Uterus (tissue), 2 donors: Measurements from ENCODE around the gene GOLGA8O.
"Not testable (repeated sequence)": the region's sequence is repeated elsewhere in the genome, so short reads cannot be mapped to it uniquely, and the experiment has no call there.

ENCODE experiments used
- POLR2A ChIP-seq, 2 donors: fragments of 450-650 bp; IDR thresholded peaks; one replicate each; pipeline ENCODE4 v1.6.1; 2016; ENCODE audit warnings: antibody characterized with exemption in 2 of 2, mild to moderate bottlenecking in 1 of 2, moderate library complexity in 1 of 2
- TF ChIP-seq, protein P1 (sequence below), 4 experiments: fragments of 200-600 bp in 2 of 4; fragments of 450-650 bp in 2 of 4; sonication (generic) in 2 of 4; IDR thresholded peaks; one replicate each; pipeline ENCODE4 v1.5.1; 2016 to 2019; ENCODE audit warnings: antibody characterized with exemption in 4 of 4, mild to moderate bottlenecking in 2 of 4, moderate library complexity in 1 of 4

DNA sequence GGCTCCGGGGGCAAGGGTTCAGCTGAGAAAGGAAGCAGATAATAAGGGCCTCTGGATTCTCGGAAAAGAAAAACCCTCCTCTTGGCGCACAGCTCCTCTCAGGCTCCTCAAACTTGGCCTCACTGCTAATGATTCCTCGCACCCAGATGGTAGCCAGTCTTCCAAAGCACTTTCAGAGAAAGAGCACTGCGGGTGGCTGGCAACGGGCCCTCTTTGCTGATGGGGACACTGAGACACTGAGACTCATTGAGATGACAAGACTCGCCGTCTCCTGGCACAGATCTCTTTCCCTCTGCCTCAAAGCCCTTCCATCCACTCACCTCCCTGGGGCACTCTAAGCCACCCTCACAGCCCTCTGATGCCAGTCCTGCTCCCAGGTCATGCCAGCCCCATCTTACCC lies 58.9 kb downstream of the GOLGA8O start:
- TF ChIP-seq, protein P1, sequence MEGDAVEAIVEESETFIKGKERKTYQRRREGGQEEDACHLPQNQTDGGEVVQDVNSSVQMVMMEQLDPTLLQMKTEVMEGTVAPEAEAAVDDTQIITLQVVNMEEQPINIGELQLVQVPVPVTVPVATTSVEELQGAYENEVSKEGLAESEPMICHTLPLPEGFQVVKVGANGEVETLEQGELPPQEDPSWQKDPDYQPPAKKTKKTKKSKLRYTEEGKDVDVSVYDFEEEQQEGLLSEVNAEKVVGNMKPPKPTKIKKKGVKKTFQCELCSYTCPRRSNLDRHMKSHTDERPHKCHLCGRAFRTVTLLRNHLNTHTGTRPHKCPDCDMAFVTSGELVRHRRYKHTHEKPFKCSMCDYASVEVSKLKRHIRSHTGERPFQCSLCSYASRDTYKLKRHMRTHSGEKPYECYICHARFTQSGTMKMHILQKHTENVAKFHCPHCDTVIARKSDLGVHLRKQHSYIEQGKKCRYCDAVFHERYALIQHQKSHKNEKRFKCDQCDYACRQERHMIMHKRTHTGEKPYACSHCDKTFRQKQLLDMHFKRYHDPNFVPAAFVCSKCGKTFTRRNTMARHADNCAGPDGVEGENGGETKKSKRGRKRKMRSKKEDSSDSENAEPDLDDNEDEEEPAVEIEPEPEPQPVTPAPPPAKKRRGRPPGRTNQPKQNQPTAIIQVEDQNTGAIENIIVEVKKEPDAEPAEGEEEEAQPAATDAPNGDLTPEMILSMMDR (IDR thresholded peaks at IDR 0.05): not testable (repeated sequence)
- TF ChIP-seq POLR2A (IDR thresholded peaks at IDR 0.05): not testable (repeated sequence)
